ENCODE measurements around the gene FGF21.
"Not testable (repeated sequence)": the region's sequence is repeated elsewhere in the genome, so short reads cannot be mapped to it uniquely, and the experiment has no call there.

The FGF21 gene

DNA sequence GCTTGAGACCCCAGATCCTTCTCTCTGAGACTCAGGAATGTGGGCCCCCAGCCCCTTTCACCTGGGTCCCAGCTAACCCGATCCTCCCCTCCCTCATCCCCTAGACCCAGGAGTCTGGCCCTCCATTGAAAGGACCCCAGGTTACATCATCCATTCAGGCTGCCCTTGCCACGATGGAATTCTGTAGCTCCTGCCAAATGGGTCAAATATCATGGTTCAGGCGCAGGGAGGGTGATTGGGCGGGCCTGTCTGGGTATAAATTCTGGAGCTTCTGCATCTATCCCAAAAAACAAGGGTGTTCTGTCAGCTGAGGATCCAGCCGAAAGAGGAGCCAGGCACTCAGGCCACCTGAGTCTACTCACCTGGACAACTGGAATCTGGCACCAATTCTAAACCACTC lies 463 bp downstream of the FGF21 start:
- DNase-seq = no peak

GRCh38 chr19:48756212-48756611 lies 888 bp downstream of the FGF21 start:
- no peak for DNase-seq

GRCh38 chr19:48756686-48757085 lies 1.4 kb downstream of the FGF21 start:
- no peak for DNase-seq

DNA sequence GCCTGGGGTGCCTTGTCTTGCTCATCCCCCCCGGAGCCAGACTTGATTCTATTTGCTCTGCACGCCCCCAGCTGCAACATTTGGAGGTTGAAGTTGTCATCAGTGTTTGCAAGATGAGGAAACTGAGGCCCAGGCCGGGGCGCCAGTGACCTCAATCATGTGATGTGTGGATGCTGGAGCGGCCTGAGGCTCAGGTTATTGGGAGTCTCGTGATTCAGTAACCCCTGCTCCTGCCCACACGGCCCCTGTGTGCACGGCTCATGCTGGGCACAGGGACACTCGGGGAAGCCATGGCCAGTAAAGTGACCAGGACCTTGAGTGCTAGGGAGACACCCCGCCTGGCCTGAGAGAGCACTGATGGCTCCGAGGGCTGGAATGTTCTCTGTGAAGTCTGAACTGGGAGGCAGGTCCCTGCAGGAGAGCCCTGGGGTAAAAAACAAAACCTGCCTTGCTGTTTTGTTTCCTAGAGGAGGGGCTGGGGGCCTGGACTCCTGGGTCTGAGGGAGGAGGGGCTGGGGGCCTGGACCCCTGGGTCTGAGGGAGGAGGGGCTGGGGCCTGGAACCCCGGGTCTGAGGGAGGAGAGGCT lies 1.9 kb downstream of the FGF21 start:
- DNase-seq = no peak

DNA sequence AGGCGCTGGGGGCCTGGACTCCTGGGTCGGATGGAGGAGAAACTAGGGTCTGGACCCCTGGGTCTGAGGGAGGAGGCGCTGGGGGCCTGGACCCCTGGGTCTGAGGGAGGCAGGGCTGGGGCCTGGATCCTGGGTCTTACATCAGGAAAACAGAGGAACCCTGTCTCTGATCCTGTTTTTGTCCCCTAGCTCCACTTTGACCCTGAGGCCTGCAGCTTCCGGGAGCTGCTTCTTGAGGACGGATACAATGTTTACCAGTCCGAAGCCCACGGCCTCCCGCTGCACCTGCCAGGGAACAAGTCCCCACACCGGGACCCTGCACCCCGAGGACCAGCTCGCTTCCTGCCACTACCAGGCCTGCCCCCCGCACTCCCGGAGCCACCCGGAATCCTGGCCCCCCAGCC lies 2.4 kb downstream of the FGF21 start:
- no peak for DNase-seq

DNA sequence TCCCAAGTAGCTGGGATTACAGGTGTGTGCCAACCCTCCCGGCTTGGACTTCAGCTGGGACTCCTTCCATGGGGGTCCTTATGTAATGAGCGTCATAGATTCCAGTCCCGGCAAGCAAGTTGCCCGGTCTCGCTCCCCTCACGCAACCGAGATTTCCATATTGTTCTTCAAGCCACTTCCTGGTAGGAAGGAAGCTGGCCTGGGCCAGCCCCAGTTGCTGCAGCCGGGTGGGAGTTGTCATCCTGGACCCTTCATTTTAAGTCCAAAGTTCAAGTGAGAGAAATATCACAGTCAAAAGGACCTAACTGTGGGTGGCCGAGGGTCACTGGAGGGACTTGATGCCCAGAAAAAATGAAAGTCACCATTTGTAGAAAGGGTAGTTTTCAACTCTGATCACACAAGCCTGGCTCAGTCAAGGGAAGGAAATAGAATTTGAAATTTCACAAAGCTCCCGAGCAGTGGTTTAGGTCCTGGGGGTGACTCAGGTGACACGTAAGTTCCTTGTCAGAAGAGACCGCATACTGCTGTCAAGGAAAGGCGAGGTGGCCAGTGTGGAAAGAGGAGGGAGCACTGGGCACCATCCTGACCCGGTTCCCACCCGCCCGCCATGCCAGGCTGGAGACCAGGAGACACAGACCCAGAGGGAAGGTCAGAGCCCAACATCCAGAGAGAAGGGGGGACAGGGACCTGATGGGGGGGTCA lies 5.3 kb downstream of the FGF21 start:
- DNase-seq = no peak

GRCh38 chr19:48765816-48766215 lies 10.5 kb downstream of the FGF21 start:
- DNase-seq = not testable (repeated sequence)

- not testable (repeated sequence) for DNase-seq
These were observed 12.9 kb downstream of the FGF21 start for GRCh38 chr19:48768171-48768753.

- no peak for DNase-seq
These were observed 13.8 kb downstream of the FGF21 start for GRCh38 chr19:48768994-48769713.

DNA sequence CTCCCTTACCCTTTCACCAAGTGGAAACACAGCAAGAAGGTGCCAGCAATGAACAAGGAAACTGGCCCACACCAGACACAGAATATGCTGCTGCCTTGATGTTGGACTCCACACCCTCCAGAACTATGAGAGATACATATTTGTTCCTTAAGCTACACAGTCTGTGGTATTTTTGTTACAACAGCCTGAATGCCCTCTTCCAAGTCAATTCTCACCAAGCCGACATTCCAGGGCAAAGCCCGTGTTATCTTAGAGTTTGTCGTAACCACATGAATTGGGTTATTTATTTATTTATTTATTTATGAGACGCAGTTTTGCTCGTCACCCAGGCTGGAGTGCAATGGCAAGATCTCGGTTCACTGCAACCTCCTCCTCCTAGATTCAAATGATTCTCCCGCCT lies 14.9 kb downstream of the FGF21 start:
- no peak for DNase-seq

DNA sequence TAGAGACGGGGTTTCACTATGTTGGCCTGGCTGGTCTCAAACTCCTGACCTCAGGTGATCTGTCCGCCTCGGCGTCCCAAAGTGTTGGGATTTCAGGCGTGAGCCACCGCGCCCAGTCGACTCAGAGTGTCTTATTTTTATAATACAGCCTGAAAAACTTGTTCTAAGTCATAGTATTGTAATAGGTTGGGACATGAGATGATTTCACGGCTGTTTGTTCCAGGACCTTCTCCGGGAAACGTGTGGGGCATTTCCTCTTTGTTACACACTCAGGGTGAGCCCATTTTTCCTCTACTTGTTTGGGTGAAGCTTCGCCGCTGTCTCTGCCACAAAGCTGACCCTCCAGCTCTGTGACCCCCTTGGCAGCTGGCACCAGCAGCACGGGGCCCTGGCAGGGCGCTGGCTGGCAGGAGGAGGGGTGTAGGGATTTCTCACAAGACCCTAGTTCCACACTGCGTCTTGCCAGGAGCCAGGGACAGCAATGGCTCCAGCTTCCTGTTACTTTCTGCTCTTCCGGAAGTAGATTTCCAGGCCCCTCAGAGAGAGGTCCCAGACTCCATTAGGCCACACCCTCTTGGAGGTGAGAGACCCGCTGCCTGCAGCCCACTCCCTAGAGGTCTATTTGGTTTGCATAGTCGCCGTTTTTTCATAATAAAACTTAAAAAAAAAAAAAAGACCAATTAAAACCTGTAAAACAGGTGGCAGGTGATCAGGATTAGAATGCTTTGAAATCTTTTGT lies 15.6 kb downstream of the FGF21 start:
- DNase-seq = no peak

- DNase-seq = no peak
These were observed 17.2 kb downstream of the FGF21 start for GRCh38 chr19:48772503-48772953.

DNA sequence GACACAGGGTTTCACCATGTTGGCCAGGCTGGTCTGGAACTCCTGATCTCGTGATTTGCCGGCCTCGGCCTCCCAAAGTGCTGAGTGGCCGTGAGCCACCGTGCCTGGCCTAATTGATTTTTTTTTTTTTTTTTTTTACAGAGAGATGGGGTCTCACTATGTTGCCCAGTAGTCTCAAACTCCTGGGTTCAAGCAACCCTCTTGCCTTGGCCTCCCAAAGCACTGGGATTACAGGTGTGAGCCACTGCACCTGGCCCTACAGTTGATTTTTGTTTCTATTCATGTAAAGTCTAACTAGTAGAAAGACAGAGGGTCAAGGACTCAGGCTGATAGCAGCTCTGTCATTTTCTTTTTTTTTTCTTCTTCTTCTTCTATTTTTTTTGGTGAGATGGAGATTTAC lies 21.8 kb downstream of the FGF21 start:
- no peak for DNase-seq

GRCh38 chr19:48777720-48778119 lies 22.4 kb downstream of the FGF21 start:
- no peak for DNase-seq

- no peak for DNase-seq
These were observed 24.3 kb downstream of the FGF21 start for GRCh38 chr19:48779636-48780035.

GRCh38 chr19:48780631-48781391 lies 25.5 kb downstream of the FGF21 start:
- no peak for DNase-seq

DNA sequence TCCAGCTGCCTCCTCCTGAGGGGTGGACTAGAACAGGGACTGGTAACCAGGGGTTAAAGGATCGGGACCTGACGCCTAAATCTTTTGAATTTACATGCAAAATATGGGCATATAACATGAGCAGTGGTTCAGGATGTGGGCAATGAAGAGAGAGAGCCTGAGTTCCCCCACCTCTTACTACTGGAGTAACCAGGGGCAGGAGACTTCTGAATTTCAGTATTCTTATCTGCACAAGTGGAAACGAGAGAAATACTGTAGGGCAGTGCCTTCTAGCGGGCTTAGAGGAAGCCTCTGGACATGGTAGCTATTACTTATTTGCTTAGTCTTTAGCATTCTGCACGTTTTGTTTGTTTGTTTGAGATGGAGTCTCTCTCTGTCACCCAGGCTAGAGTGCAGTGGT lies 29.2 kb downstream of the FGF21 start:
- no peak for DNase-seq

DNA sequence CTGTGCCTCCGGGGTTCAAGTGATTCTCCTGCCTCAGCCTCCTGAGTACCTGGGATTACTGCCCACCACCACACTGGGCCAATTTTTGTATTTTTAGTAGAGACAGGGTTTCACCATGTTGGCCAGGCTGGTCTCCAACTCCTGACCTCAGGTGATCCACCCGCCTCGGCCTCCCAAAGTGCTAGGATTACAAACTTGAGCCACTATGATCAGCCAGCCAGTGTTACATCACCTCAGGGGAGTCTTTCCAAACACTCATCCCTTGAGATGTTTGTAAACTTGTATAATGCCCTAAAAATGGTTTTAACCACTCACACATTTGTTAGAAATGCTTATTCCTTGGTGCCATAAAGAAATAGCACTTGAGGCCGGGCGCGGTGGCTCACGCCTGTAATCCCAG lies 31.1 kb downstream of the FGF21 start:
- not testable (repeated sequence) for DNase-seq

- not testable (repeated sequence) for DNase-seq
These were observed 32.0 kb downstream of the FGF21 start for GRCh38 chr19:48787331-48787730.

GRCh38 chr19:48793271-48793670 lies 37.9 kb downstream of the FGF21 start:
- DNase-seq = no peak

GRCh38 chr19:48794291-48794690 lies 39.0 kb downstream of the FGF21 start:
- DNase-seq = no peak

- peak; percentile 57 for DNase-seq
These were observed 39.8 kb downstream of the FGF21 start for GRCh38 chr19:48795055-48795684.
